Measurements from ENCODE around the gene PRDM16. TPM values are rescaled to one million over a fixed set of nuclear protein-coding genes. Genes with fewer than 3 reads are reported as not detected.

The PRDM16 gene
- total RNA-seq, 2 experiments from 2014 or later = not detected

DNA sequence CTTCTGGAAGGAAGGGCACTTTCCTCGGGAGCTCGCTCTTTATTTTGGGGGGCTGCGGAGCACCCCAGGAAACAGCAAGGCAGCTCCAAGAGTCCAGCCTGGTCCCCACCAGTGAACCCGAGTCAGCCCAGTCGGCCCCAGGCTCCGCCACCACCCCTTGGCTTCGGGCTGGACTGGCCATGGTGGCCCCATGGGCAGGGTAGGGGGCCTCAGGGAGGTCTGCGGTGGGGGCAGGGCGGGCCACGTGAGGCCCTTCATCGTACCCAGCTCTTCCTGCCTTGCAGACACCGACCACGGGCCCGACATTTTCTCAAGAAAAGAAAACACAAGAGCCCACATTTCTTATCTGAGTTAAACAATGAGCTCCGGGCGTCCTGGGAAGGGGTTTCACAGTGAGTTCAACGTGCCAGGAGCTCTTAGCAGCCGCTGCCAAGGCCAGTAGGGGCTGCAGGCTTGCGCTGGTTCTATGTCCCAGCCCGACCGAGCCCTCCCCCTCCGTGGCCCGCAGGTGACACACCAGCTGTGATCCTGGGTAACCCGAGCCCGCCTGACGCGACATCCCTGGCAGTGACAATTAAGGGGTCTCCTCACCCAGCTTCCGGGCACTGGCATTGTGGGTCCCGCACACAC, 66.2 kb downstream of the PRDM16 start:
- Histone ChIP-seq H3K4me2 (ENCODE audit: low read length) (no peak overlapping the region), H3K9me2 (ENCODE audit: insufficient read depth, low read length) (no peaks in the 10 kb centered on the region), H4K20me1 (ENCODE audit: insufficient read depth, low read length) (no peaks in the 10 kb centered on the region), H3K9me3 (ENCODE audit: low read length) (no peaks in the 10 kb centered on the region), H3K27ac (ENCODE audit: low read depth, low read length, poor library complexity, severe bottlenecking) (no peak overlapping the region), H3K79me2 (ENCODE audit: insufficient read depth, low read depth, low read length) (no peaks in the 10 kb centered on the region), H3K36me3 (ENCODE audit: insufficient read depth, low read length) (no peaks in the 10 kb centered on the region), H3K4me1 (ENCODE audit: insufficient read depth, low read length, poor library complexity, severe bottlenecking) (no peaks in the 10 kb centered on the region), H3K4me3 (ENCODE audit: low read depth, low read length, poor library complexity, severe bottlenecking) (no peak overlapping the region), H2AFZ (ENCODE audit: low read length) (no peak overlapping the region)
- BruUV-seq (replicated peaks) = no TSS peak
- POLR2A ChIA-PET = no interaction called here
- TF ChIP-seq, protein P1, sequence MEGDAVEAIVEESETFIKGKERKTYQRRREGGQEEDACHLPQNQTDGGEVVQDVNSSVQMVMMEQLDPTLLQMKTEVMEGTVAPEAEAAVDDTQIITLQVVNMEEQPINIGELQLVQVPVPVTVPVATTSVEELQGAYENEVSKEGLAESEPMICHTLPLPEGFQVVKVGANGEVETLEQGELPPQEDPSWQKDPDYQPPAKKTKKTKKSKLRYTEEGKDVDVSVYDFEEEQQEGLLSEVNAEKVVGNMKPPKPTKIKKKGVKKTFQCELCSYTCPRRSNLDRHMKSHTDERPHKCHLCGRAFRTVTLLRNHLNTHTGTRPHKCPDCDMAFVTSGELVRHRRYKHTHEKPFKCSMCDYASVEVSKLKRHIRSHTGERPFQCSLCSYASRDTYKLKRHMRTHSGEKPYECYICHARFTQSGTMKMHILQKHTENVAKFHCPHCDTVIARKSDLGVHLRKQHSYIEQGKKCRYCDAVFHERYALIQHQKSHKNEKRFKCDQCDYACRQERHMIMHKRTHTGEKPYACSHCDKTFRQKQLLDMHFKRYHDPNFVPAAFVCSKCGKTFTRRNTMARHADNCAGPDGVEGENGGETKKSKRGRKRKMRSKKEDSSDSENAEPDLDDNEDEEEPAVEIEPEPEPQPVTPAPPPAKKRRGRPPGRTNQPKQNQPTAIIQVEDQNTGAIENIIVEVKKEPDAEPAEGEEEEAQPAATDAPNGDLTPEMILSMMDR (conservative IDR thresholded peaks at IDR 0.05; ENCODE audit: low read length) = no peak
- intact Hi-C loops (cut with micrococcal nuclease; ENCODE audit: unreplicated experiment) = no loop called here
- DNase-seq (ENCODE audit: low spot score) = no peak
- CTCF ChIA-PET (ENCODE audit: unreplicated experiment) = interaction anchor here (0.6 kb wide), 1 partner anchor 278 kb away, joined by 3 read pairs; no protein-coding TSS in a partner anchor

DNA sequence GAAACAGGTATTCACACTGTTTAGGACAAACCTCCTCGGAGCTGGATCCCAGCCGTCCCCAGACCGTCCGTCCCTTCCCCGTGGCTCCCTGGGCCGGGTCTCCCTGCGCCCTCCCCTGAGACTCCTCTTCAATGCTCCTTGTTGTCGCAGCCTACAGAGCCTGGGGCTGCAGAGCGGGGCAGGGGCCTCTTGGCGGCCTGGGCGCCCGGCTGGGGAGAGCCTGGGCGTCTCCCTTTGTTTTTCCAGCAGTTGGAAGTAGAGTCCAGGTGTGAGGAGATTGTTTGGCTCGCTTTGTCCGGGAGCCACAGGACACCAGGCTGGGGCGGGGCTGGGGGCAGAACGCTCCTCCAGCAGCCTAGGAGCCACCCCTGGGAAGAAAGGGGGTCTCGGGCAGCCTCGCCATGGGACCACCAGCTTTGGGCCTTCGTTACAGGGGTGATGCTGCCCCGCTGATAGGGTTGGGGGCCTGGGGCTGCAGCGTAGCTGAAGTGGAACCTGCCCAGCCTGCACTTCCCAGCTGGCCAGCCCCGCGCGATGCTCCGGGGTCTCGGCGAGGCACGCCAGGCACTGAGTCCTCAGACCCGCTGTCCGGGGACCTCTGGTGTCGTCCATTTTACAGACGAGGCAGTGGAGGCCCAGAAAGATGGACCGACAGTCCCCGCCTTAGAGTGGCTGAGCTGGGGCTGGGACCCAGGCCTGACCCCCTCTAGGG, 66.9 kb downstream of the PRDM16 start:
- no peaks in the 10 kb centered on the region for H3K4me1 ChIP-seq (ENCODE audit: insufficient read depth, low read length, poor library complexity, severe bottlenecking)
- intact Hi-C loops (cut with micrococcal nuclease; ENCODE audit: unreplicated experiment) = no loop called here
- no peak for DNase-seq (ENCODE audit: low spot score)
- no peak overlapping the region for H3K27ac ChIP-seq (ENCODE audit: low read depth, low read length, poor library complexity, severe bottlenecking)
- H3K79me2 ChIP-seq (ENCODE audit: insufficient read depth, low read depth, low read length) = no peaks in the 10 kb centered on the region
- no peaks in the 10 kb centered on the region for H3K9me3 ChIP-seq (ENCODE audit: low read length)
- H4K20me1 ChIP-seq (ENCODE audit: insufficient read depth, low read length) = no peaks in the 10 kb centered on the region
- TF ChIP-seq, protein P1 (conservative IDR thresholded peaks at IDR 0.05; ENCODE audit: low read length) = no peak
- no peak for TF ChIP-seq EZH2phosphoT487 (IDR thresholded peaks at IDR 0.05; ENCODE audit: borderline replicate concordance, low read depth, low read length)
- H3K36me3 ChIP-seq (ENCODE audit: insufficient read depth, low read length) = no peaks in the 10 kb centered on the region
- ChIA-PET CTCF (ENCODE audit: unreplicated experiment) (no interaction called here), POLR2A (no interaction called here)
- H3K4me3 ChIP-seq (ENCODE audit: low read depth, low read length, poor library complexity, severe bottlenecking) = no peak overlapping the region
- no peaks in the 10 kb centered on the region for H3K9me2 ChIP-seq (ENCODE audit: insufficient read depth, low read length)
- no peak overlapping the region for H2AFZ ChIP-seq (ENCODE audit: low read length)
- H3K4me2 ChIP-seq (ENCODE audit: low read length) = no peak overlapping the region
- BruUV-seq (replicated peaks) = no TSS peak

DNA sequence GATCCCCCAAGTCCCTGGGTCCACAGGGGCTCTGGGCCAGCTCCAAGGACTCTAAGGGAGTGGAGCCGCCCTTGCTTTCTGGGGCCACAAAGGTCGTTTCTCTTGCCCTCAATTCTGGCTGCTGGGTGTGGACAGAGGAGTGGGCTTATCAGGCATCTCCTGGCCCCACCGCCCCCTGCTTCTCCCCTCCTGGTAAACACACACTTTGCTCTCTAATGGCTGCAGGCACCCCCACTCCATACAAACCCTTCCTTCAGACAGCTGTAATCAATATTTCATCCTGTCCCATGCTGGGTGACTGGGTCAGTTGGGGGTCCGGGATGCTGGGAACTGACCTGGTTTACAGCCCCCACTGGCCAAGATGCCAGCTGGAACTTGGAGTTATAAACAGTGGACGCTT, 67.5 kb downstream of the PRDM16 start:
- intact Hi-C loops (cut with micrococcal nuclease; ENCODE audit: unreplicated experiment) = no loop called here
- H3K9me3 ChIP-seq (ENCODE audit: low read length) = no peaks in the 10 kb centered on the region

More for the DNA sequence above, 67.5 kb downstream of the PRDM16 start:
- no peaks in the 10 kb centered on the region for H3K4me1 ChIP-seq (ENCODE audit: insufficient read depth, low read length, poor library complexity, severe bottlenecking)
- TF ChIP-seq, protein P1 (conservative IDR thresholded peaks at IDR 0.05; ENCODE audit: low read length) = no peak
- TF ChIP-seq EZH2phosphoT487 (IDR thresholded peaks at IDR 0.05; ENCODE audit: borderline replicate concordance, low read depth, low read length) = no peak
- no peak overlapping the region for H3K4me2 ChIP-seq (ENCODE audit: low read length)
- H3K4me3 ChIP-seq (ENCODE audit: low read depth, low read length, poor library complexity, severe bottlenecking) = no peak overlapping the region
- H3K79me2 ChIP-seq (ENCODE audit: insufficient read depth, low read depth, low read length) = no peaks in the 10 kb centered on the region
- POLR2A ChIA-PET = no interaction called here
- H3K27ac ChIP-seq (ENCODE audit: low read depth, low read length, poor library complexity, severe bottlenecking) = no peak overlapping the region
- no peak for DNase-seq (ENCODE audit: low spot score)
- BruUV-seq (replicated peaks) = no TSS peak
- CTCF ChIA-PET (ENCODE audit: unreplicated experiment) = no interaction called here
- H3K36me3 ChIP-seq (ENCODE audit: insufficient read depth, low read length) = no peaks in the 10 kb centered on the region
- H3K9me2 ChIP-seq (ENCODE audit: insufficient read depth, low read length) = no peaks in the 10 kb centered on the region
- H2AFZ ChIP-seq (ENCODE audit: low read length) = no peak overlapping the region
- H4K20me1 ChIP-seq (ENCODE audit: insufficient read depth, low read length) = no peaks in the 10 kb centered on the region
